Effector CD4-positive, alpha-beta T cell (primary cell): ENCODE data around the gene MTHFSD.

Experiments used
- DNase-seq: peaks from one replicate; pipeline ENCODE4 v3.0.0-alpha.2; 2020

MTHFSD gene

GRCh38 chr16:86546638-86547013 lies 8.4 kb downstream of the MTHFSD start:
- DNase-seq = no peak

- no peak for DNase-seq
Observed at GRCh38 chr16:86545954-86546637, 8.9 kb downstream of the MTHFSD start.

GRCh38 chr16:86545481-86545880 lies 9.6 kb downstream of the MTHFSD start:
- no peak for DNase-seq

DNA sequence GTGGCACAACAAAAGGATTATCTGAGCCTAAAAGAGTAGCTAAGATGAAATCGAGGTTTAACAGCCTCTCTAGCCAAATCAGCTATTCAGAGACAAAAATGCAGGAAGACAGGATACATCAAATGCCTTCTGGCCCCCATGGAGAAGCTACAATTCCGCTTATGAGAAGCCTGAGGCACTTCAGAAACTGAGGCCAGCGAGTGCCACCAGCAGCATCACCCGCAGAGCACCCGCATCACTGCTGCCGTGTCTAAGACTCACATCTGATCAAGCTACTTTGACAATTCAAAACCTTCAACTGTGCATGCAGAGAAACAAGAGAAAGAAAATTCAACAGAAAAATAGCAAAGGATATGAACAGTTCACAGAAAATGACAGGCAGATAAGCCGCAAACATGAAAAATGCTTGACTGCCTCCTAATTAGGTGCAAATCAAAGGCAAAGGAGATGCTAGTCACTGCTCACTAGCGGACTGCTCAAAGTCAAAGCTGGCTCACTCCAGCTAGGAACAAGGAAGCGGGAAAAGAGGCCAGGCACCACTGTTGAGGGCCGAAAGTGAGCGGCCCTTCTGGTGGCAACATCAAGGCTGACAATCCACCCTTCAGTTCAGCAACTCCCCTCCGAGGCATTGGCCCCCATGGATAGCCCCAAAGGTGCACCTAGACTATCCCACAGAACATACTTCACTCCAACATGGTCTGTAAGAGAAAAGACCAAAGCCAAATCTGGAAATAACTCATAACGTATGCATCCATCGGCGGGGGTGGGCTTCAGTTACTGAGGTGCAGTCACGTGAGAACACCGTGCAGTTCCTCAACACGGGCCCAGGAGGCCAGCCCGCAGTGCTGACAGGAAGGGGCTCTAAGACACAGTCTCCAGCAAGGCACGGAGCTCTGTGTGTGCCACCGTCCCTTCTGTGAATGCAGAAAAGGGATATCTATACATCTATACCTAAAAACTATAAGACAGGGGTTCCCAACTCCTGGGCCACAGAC lies 12.0 kb downstream of the MTHFSD start:
- no peak for DNase-seq

- no peak for DNase-seq
Observed at GRCh38 chr16:86541560-86541959, 13.5 kb downstream of the MTHFSD start.

- DNase-seq = no peak
Observed at GRCh38 chr16:86540894-86541293, 14.1 kb downstream of the MTHFSD start.

GRCh38 chr16:86538196-86538780 lies 16.7 kb downstream of the MTHFSD start:
- no peak for DNase-seq

DNA sequence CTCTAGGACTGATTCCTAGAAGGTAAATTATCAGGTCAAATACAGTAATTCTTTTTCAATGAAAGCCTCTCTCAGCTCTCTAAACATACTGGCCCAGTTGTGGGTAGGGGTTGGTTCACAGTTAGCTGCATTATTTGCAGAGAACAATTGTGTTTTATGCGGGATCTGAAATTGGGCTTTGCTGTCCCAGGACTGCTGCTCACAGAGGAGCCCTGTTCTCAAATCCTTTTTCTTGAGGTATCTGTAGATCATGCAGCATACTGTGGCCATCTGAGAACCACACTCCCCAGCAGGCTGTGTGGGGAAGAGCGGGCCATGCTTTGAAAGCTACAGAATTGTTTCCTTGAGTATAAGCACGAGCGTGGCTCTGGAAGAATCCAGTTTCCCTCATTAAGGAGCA lies 17.5 kb downstream of the MTHFSD start:
- no peak for DNase-seq

DNA sequence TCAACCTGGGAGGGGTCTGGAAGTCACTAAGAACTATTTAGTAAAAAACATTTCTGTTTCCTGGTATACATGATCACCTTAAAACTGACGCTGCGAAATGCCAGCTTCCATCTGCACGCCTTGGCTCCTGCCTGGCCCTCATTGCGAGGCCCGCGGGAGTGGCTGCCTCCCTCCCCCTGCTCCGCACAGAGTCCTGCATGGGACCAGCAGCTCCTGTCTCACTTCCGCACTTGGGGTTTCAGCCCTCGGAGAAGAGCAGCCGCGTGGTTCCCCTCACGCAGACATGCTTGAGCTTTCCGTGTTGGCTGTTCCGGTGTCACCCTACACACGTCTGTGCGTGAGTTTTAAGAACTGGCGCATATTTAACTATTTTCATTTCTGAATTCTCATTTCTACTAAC lies 18.4 kb downstream of the MTHFSD start:
- DNase-seq = no peak

GRCh38 chr16:86534779-86535615 lies 20.0 kb downstream of the MTHFSD start:
- no peak for DNase-seq

GRCh38 chr16:86533767-86534351 lies 21.2 kb downstream of the MTHFSD start:
- no peak for DNase-seq

DNA sequence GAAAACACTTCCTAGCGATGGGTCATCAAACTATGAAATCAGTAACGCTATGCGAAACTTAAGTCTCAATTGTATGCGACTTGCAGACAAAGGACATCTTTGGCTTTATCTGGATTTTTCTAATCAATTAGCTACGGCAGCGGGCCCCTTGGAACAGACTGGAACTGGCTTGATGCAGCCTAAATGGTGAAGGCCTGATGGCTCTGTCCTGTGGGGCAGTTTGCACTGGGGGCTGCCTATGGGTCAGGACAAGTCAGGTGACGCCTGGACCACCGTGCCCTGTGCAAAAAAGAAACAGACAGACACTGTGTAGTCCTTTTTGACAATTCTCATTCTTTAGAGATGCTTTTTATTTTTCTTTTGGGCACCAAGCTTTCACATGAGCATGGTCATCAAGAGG lies 22.0 kb downstream of the MTHFSD start:
- DNase-seq = no peak

DNA sequence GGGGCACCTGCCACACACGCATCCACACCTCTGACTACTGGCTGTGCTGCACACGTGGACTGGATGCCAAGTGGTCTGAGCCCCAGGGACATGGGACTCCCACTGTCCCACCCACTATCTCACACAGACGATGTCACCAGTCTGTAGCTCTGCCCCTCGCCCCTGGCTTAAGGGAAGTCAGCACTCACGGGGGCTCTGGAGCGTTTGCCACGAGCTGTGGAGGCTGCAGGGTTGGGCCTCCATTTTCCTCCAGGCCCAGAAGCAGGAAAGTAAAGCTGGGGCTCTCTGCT lies 22.6 kb downstream of the MTHFSD start:
- DNase-seq = no peak

DNA sequence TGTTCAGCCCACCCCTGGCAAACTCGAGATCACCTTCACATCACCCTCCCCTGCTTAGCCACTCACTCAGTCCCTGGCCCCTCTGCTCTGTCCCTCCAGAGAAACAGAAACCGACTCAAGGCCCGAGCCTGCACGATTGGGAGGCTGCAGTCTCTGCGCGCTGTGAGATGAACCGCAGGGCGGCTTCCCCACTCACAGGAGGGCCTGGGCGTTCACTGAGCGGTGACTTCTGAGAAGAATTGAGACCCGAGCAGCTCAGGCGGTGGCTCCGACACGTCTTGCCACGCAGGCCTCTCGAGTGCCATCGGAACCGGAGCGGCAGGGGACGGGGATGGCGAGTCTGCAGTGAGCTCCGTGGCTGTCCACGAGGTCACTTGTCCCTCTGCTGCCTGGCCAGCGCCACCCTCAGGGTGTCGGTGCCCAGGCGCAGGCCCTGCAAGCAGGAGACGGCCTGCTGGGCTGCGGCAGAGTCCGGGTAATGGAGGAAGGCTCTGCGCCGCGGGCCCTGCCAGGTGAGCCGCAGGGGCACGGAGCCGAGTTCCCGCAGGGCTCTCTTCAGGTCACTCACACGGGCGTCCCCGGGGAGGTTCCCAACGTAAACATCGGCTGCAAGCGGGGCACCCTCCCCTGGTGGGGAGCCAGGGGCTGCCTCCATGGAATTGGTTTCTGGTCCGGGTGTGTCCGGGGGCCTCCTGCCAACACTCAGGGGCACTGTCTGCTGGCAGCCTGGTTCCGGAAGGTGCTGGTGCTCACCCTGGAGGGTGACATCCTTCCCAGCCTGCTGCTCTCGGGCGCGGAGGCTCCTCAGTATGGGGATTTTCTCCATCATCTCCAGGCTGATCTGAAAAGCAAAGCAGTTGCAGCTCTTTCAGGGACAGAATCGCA lies 23.2 kb downstream of the MTHFSD start:
- no peak for DNase-seq

GRCh38 chr16:86531191-86531545 lies 23.9 kb downstream of the MTHFSD start:
- no peak for DNase-seq

GRCh38 chr16:86530251-86531190 lies 24.5 kb downstream of the MTHFSD start:
- no peak for DNase-seq

GRCh38 chr16:86529160-86529559 lies 25.9 kb downstream of the MTHFSD start:
- no peak for DNase-seq

DNA sequence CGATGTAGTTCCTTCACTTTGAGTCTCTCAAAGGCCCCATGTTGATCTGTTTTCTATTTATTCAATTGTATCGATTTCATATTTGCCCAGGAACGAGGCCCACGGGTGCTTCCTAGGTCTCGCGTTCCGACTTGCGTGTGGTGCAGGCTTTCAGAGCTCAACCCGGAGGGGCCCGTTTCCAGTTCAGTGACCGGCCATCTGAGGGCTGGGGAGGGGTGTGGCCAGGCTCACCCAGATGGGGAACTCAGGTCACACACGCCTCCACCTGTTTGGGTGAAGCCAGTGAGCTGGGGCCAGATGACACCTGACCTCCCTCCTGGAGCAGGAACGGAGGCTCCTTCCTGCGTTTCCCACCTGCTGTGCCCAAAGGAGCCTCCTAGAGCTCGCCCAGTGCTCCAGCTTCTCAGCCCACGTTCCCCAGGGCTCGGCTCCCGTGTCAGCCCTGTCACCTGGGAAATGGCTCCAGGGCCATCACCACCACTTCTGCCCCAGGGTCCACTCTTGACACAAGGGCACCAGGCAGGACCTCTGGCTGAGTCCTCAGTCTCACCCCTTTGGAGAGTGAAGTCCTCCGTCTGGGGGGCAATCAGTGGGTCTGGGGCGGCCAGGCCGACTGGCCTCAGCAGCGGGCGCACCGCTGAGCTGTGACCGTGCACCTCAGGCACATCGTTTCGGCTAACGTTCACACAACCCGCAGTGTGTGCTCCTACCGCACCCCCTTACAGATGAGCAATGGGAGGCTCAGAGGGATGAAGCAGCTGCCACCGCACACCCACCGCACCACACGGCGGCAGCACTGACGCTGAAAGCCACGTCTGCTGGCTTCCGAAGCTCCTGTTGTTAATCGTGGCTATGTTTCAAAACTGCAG lies 26.7 kb downstream of the MTHFSD start:
- no peak for DNase-seq

- DNase-seq = no peak
Observed at GRCh38 chr16:86527366-86527765, 27.7 kb downstream of the MTHFSD start.
